SIG-M5 (cell line): ENCODE measurements around the gene IGFLR1.
"Not testable (repeated sequence)": the region's sequence is repeated elsewhere in the genome, so short reads cannot be mapped to it uniquely, and the experiment has no call there.

ENCODE experiments used
- DNase-seq: peaks from one replicate; lab custom pipeline; 2025; lab: John Stamatoyannopoulos, UW

Gene IGFLR1

DNA sequence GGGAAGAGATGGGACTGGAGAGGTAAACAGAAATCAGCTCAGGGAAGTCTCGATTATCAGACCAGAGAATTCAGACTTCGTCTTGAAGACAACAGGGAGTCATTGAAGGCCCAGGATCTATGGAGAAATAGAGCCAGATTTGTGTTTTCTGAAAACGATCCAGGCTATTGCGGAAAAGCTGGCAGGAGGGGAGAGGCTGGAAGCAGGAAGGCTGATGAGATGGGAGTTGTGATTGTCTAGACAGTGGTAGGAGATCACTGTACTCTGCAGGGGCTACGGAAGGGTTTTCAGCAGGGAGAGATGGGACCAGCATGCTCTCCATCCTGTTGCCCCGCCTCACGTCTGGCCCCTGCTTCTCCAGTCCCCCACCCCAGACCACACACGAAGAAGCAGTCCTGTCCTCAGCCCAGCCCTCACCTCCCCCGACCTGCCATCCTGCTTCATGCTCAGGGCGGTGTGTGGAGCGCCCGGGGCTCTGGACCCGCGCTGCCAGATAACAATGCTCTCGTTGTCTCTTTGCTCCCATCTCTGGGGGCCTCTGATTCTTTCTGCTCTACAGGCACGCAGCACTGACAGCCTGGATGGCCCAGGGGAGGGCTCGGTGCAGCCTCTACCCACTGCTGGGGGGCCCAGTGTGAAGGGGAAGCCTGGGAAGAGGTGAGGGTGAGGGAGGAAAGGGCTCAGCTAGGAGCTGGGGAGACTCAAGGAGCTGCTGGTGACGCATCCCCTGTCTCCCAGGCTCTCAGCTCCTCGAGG is 35.0 kb upstream of the IGFLR1 start:
- no peak for DNase-seq

DNA sequence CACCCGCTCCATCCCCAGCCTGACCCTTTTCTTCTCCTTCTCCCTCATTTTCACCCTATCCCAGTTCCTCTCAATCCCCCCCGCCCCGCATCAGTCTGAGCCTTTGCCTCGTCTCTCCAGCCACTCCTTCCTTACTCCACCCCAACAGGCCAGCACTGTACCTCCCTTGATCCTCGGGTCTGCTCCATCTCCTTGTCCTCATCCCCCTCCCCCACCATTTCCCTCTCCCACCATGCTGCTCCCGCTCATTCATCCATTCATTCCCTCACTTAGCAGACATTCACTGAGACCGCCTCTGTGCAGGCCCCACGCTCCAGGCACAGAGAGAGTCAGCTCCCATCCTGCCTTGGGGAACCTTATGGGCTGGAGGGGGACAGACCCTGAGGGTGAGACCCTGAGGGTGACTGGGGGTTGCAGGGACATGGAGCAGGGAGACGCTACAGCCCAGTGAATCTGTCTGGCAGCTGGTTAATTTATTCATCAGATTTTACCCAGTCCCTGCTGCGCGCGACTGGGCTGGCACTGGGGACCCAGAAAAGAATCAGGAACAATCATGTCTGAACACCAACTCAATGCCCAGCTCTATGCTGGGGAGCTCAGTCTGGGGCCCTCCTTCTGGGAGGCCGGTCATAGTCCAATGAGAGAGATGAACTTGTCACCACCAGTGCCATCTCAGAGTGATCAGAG is 34.0 kb upstream of the IGFLR1 start:
- no peak for DNase-seq

DNA sequence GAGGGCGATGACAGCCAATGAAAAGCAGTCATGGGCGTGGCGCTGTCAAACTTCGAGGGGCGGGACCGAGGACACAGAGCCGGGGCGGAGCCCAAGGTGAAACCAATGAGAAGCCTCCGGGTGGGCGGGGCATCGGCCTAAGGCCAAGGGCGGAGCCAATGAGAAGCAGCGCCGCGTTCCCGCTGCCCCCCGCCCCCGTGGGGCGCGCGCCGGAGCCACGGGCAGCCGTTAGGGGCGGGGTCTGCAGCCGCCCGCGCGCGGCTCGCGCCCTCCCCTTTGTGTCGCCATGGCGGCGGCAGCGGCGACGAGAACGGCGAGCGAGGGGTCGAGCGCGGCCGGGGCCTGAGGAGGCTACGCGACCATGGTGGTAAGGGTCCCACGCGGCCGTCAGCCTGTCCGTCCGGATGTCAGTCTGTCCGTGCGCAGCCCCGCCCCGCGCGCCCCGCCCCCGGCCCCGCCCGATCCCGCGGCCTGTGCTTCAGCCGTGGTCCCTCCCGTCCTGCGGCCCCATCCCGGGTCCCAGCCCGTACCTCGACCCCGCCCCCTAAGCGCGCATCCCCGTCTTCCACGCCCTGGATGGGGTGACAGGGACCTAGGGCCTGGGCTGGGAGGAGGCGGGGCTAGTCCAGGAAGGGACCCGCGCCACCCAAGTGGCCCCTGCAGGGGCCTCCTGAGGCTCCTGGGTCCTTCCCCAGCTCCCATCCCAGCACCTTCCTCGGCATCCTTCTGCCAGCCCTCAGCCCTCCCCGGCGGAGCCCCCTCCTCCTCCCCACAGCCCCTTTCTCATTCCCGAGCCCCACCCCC is 33.2 kb upstream of the IGFLR1 start, which contains the start of gene ARHGAP33:
Gene ARHGAP33 (plus strand): TSS at position 267 of the 804 bp plus-strand sequence. CDS start 95 bp downstream, at position 362.
- DNase-seq: peak; percentile 46

DNA sequence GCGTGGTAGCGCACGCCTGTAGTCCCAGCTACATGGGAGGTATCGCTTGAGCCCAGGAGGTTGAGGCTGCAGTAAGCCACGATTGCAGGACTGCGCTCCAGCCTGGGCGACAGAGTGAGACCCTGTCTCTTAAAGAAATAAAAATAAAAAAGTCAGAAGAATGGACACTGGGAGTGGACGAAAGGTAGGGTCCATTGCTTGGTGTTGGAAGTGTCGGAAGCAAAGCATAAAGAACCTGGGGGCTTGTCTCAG is 32.7 kb upstream of the IGFLR1 start:
- no peak for DNase-seq

DNA sequence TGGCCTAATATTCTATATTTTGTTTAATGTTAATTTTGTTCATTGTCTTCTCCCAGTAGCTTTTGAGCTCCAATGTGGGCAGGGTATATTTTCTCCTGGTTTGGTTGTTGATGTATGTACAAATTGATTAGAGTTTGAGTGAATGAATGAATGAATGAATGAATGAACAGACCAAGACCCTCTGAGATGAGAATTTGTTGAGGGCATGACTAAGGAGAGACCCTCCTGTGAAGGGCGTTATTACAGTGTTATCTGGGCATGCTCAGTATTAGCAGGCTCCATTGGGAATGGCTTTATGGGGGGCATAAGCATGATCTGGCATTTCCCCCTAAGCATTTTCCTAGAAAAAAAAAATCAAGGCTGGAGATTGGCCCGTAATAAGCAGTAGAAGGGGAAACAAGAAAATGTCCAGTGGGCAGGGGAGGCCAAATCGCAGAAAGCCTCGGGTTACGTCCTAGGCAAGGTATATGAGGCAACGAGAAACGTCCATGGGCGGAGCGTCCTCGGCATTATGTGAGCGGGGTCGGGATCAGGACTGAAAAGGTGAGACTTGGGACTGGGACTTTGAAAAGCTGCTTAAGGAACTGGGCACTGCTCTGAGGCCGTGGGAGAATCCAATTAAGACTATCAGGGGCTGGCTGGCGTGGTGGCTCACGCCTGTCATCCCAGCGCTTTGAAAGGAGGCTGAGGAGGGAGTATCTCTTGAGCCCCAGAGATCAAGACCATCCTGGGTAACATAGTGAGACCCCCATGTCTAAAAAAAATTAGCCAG is 32.2 kb upstream of the IGFLR1 start:
- DNase-seq: no peak

DNA sequence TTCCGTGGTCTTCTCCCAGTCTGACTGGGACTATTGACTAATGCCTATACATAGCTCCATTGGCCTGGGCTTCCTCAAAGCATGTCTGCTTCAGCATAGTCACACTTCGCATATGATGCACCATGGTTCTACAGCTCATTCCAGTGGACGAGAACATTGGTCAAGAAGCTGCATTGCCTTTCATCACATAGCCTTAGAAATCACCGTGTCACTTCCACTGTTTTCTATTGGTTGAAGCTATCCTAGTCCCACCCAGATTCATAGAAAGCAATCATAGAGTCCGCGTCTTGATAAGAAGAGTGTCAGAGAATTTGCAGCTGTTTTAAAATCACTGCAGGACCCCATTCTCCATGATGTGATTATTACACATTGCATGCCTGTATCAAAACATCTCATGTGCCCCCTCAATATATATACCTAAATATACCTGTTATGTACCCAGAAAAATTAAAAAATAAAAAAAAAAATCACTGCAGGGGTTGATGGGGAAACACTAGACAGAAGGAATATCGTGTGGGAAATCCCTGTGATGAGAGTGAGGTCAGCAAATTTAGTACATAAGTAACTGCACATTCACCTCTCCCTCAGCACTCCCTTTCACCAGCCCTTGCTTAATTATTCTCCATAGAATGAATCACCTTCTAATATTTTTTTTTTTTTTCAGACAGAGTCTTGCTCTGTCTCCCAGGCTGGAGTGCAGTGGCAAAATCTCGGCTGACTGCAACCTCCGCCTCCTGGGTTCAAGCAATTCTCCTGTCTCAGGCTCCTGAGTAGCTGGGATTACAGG is 31.0 kb upstream of the IGFLR1 start:
- DNase-seq: no peak

DNA sequence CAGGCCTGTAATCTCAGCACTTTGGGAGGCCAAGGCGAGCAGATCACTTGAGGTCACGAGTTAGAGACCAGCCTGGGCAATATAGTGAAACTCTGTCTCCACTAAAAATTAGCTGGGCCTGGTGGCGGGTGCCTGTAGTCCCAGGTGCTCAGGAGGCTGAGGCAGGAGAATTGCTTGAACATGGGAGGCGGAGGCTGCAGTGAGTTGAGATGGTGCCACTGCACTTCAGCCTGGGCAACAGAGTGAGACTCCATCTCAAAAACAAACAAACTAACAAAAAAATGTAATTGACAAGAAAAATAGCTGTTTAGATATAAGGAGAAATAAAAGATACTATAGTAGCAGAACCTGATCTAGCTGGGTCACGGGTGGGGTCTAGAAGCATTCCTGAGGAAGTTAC is 30.1 kb upstream of the IGFLR1 start:
- not testable (repeated sequence) for DNase-seq

DNA sequence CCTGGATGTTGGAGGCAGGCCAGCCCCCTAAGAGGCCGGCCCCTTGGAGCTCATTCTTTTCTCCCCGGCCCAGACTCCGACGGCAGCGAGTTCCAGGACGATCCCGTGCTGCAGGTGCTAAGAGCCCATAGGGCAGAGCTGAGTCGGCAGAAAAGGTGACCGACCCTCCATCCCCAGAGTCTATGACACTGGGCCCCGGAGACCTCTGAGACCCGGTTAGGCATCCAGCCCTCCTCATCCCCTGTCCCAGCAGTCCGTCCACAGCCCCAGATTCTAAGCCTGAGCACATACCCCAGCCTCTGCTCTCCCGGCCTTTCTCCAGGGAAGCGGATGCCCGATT is 25.8 kb upstream of the IGFLR1 start:
- no peak for DNase-seq

DNA sequence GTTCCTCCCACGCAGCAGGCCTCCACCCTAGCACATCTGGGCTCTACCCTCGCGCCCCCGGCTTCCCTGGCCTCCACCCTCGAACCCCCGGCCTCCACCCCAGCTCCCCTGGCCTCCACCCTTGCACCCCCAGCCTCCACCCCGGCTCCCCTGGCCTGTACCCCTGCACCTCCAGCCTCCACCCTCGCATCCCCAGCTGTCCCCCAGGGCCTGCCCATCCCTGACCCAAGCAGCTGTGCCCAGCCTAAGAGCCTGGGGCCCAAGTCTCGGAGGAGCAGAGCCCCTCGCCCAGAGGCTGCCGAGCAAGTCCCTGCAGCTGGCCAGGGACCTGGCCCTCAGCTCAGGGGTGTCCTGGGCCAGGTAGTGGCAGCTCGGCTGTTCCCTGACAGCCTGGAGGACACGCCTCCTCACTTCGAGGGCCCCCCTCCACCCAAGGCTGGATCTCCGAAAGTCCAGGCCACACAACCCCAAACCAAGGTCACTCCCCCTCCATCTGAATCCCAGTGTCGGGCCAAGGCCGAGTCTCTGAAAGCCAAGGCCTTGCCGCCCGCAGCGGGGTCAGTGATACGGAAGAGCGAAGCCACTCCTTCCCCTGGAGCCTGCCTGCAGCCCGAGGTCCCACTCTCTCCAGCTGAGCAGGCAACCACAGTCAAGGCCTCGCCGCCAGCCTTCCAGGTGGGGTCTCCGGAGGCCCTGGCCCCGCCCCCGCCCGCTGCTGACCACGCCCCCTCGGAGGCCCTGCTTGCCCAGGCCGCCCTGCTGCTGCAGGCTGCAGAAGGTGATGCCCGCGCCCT is 25.2 kb upstream of the IGFLR1 start:
- DNase-seq: no peak

DNA sequence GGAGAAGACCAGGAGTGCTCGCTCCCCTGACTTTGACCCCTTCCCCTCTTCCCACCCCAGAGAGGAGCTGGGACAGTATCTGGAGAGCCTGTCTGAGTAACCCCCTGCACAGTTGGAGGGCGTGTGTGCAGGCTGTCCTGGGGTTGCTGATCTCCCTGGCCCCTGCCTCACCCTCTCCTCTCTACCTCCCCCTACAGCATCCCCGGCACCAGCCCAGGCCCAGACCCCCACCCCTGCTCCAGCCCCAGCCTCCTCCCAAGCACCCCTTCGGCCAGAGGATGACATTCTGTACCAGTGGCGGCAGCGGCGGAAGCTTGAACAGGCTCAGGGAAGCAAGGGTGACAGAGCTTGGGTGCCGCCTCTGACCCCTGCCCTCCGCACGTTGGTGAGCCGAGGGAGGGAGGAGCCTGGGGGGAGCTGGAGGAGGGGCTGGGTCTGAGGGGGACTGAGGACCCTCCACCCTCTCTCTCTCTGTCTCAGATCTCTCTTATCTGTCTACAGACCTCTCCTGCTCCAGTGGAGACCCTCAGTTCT is 24.4 kb upstream of the IGFLR1 start:
- no peak for DNase-seq

DNA sequence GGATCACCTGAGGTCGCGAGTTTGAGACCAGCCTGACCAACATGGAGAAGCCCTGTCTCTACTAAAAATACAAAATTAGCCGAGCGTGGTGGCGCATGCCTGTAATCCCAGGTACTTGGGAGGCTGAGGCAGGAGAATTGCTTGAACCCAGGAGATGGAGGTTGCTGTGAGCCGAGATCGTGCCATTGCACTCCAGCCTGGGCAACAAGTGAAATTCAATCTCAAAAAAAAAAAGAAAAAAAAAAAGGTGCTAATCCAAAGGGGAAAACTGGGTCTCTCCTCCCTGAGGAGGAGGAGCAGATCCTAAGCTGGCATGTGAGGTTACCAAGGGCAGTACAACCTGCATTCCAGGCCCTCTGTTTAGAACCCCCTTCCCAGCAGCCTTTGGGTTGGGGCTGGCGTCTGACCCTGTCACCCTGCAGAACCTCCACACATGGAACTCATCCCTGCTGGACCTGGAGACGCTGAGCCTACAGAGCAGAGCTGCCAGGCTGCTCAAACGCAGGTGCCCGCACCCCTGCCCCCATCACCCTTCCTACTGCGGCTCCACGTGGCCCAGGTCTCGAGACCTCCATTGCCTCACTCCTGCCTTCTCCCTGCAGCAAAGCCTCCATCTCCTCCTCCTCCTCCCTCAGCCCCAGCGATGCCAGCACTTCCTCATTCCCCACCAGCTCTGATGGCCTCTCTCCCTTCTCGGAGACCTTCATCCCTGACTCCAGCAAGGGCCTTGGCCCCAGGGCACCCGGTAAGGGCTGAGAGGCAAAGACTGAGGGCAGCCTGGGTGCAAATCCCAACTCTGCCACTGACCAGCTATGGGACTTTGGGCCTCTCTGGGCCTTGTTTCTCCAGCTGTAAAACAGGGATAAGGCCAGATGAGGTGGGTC is 22.4 kb upstream of the IGFLR1 start:
- no peak for DNase-seq

DNA sequence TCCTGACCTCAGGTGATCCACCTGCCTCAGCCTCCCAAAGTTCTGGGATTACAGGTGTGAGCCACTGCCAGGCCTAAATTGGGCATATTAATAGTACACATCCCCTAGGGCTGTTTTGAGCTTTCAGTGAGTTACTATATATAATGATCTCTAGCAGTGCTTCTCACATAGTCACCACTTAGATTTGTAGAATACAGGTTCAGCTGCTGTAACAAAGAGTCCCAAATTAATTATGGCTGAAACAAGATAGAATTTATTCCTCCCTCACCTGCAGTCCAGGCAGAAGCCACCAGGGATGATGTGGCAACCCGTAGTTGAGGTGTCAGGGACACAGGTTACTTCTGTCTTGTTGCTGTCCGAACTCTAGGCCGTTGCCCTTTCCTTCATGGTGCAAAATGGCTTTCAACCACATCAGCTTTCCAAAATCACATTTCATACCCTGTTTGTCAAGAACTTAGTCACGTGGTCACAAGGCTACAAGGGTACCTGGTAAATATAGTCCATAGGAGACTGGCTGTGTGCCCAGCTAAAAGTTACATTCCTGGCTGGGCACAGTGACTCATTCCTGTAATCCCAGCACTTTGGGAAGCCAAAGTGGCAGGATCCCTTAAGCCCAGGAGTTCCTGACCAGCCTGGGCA is 18.6 kb upstream of the IGFLR1 start:
- no peak for DNase-seq

DNA sequence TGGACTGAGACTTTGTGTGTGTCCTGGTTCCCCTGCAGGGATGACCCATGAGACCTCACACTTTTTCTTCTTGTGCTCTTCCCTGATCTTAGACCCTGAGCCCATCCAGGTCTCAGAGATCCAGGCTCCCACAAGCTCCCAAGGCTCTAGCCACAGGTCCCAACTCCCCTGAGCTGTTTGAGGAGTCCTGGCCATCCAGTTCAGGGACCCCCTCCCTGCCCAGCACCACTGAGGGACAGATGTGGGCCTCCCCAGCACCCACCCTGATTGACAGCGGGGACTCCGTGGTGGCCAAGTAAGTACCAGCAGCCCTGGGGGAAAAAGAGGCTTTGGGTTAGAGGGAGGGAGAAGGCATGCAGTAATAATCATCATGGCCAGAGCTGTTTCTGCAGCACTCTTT is 17.4 kb upstream of the IGFLR1 start:
- DNase-seq: no peak

DNA sequence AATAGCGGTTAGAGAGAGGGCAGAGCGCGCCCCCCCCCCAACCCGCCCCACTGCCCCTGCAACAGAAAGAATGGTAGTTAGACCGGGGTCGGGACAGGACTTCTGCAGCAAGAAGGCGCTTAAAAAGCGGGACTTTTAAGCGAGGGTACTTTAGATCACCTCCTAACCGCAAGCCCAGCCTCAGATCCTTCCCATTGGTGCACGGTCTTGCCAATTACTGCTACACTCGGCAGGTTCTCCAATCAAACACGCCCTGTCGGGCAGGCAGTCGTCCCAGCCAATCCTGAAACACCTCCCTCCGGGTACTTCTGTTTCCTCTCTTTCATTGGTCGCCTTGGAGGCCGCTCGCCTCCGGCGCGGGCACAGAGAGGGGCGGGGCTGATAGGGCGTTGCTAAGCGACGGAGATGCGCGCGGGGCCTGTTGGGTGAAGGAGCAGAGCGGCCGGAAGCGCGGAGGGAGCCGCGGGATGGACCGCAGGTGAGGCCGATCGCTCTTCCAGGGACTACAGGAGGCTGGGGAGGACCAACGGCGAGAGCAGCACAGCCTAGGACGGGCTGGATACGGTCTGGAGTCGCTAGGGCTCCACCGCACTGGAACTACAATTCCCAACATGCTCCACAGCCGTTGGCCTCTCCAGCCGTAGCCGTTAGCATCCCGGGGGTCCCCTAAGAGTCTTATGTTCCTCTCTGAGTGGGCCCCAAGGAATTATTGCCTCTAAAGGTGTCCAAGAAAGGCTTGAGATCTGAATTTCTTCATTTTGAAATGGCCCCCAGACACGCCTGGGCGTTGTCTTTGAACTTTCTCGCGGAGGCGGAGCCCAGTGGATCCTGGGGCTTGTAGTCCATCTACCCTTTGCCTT is 15.7 kb upstream of the IGFLR1 start, which contains the start of gene PROSER3:
Gene PROSER3 (plus strand): TSS at position 428 of the 860 bp plus-strand sequence. CDS start 40 bp downstream, at position 468.
- DNase-seq: peak; percentile 97

DNA sequence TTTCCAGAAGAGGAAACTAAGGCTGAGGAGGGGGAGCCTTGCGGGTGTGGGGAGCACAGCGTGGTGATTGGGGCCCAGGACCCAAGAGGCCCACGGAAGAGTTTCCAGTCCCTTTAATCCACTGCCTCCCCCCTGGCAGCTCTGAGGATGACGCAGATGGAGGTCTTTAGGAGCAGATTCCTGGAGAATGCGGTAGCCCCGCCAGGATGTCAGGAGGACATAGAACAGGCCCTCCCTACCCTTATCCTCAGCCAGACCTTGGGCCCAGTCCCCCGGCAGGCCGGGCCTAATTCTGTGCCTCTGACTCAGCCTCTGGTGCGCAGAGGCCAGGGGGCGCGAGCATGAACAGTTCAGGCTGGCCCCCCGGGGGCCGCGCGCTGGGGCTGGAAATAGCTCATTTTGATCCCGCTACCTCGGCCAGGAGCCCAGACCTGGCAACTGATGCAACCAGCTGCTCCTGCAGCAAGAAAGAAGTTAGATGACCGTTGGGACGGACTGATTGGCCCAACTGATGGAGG is 15.0 kb upstream of the IGFLR1 start:
- no peak for DNase-seq

DNA sequence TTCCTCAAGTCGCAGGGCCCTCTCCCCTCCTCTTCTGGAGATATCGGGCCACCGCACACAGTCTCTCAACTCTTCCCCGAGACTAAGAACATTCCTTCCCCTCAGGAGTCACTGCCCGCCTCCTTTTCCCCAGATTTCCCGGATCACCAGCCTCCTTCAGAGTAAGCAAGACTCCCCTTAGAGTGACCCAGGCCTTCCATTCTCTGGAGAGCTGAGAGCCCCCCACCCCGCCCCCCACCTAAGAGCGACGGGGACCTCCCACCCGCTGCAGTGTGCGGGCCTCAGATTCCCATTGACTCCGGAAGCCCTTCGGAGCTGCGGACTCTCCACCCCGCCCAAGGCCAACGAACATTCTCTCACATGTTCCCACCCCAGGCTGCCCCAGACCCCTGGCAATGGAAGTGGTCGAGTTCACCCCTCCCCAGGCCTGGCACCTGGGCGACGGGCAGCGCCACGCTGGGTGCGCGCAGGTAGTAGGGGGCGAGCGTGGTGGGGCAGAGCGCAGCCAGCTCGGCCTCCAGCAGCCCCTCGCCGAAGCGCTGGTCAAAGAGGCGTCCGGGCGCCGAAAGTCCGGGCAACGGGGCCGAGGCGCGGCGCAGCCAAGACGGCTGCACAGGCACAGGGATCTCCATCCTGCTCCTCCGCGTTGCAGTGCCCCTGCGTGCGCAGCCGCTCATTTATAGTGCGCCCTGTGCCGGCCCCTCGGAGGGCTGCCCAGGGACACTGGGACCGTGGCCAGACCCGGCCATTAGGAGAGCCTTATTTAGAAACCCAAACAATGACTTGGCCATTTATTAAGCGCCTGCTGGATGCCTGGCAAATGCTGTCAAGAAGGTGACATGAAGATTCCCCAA is 14.4 kb upstream of the IGFLR1 start, which contains the start of gene HSPB6:
Gene HSPB6 (minus strand): TSS at position 653 of the 854 bp plus-strand sequence. CDS start 21 bp downstream, at position 632.
- DNase-seq: no peak
